Measurements from ENCODE around the gene ARHGAP1.

ARHGAP1 gene

DNA sequence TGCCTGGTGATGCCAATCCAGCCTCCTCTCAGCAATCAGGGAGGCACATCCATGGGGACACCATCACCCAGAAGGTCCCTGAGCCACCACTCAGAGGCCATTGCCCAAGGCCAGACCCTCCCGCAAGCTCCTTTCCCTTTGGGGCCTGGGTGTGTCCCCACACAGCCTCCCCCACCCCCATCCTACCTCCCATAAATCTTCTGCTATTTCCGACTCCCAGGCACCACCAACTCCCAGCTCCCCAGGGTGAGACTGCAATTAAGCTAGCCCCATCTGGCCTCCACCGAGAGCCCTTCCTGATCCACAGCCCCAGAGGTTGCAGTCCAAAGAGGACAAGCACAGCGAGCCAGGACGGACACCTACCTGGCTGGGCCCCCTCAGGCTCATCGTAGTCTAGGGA is 6.3 kb downstream of the ARHGAP1 start:
- DNase-seq (ENCODE audit: low read depth): no peak

DNA sequence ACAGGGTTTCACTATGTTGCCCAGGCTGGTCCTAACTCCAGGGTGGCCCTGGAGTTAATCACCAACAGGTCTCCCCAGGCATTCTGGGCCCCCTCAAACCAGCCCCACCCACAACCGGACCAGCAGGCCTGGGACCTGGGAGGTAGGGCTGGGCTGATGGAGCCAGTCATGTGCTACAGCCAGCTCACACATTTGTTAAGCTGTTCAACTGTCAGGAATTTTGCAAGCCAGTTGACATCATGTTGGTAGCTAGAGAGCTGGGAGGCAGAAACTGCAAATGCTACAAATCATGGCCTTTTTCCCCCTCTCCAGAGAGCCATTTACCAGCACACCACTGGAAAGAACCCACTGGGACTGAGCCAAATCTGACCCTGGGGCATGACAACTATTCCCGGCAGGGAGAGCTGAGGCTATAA is 6.8 kb downstream of the ARHGAP1 start:
- DNase-seq (ENCODE audit: low read depth): no peak

DNA sequence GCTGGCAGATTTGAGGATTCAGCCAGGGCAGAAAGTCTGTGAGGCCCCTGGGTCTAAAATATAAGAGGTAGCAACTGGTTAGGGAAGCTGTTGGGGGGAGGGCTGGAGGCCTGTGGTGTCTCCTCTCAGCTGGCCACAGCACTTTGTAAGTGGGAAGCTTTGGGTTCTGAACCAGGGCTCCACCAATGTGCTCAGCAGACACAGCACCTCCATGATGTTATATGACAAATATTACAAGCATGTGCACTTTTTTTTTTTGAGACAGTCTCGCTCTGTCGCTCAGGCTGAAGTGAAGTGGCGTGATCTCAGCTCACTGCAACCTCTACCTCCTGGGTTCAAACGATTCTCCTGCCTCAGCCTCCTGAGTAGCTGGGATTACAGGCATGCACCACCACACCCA is 8.0 kb downstream of the ARHGAP1 start:
- DNase-seq (ENCODE audit: low read depth): no peak

DNA sequence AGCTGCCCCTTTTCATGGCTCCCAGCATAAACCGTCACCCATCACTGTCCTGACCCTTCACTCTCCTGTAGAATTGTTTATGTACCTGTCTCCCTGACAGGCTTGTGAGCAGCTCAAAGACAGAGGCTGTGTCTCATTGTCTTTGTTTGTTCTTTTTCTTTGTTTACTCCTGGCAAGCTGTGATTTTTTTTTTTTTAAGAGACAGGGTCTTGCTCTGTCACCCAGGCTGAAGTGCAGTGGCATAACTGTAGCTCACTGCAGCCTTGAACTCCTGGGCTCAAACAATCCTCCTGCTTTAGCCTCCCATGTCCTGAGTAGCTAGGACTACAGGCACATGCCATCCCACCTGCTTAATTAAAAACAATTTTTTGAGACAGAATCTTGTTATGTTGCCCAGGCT is 9.7 kb downstream of the ARHGAP1 start:
- DNase-seq (ENCODE audit: low read depth): no peak

DNA sequence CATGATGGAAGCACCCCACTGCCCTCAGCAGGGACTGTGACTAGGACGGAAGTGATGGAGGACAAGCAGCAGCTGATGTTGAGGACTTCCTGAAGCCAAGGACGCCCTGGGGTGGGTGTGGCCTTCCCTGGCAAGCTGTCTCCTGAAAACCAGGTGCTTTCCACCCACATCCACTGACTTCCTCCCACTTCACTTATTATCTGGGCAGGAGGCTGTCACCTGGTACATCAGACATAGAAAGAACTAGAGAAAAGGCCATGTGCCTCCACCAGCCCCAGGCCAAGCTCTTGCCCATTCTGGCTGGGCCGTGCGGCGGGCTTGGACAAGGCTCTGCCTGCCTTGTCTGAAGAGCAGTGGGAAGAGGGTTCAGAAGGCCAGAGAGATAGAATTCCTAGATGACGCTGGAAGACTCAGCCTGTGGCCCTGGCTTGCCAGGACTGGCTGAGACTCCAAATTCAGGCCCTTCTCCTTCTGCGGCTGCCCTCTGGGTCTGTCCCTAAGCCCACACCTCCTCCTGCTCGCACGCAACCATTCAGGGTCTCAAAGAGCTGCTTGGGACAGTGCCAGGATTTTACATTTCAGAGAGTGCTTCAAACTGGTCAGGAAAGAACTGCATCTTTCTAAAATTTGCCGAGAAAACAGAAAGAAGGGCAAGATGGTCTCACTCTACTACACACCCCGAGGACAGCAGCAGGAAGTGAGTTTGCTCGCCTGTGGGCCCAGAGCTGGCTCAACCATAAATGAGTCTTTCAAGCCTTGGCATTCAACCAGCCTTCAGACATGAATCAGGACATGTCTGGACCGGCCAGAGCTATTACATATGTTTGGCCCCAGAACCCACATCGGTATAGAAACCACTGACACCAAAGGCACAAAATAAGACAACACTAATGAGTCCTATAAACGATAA is 13.3 kb downstream of the ARHGAP1 start:
- DNase-seq (ENCODE audit: low read depth): no peak

DNA sequence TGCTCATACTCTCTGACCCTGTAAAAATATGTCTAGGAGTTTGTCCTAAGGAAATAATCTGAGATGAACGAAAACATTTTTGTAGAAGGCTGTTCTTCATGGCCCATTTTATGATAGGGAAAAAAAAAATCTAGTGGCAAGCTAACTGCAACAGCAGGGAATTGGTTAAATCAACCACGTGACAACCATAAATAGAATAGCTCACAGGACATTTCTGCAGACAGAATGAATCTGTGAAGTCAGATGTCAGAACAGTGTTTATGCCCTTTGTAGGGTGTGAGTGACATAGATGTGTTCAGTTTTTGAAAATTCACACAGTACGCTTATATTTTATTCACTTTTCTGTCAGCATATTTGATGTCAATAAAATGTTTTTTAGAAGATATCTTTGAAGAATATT is 16.1 kb downstream of the ARHGAP1 start:
- no peak for DNase-seq (ENCODE audit: low read depth)

DNA sequence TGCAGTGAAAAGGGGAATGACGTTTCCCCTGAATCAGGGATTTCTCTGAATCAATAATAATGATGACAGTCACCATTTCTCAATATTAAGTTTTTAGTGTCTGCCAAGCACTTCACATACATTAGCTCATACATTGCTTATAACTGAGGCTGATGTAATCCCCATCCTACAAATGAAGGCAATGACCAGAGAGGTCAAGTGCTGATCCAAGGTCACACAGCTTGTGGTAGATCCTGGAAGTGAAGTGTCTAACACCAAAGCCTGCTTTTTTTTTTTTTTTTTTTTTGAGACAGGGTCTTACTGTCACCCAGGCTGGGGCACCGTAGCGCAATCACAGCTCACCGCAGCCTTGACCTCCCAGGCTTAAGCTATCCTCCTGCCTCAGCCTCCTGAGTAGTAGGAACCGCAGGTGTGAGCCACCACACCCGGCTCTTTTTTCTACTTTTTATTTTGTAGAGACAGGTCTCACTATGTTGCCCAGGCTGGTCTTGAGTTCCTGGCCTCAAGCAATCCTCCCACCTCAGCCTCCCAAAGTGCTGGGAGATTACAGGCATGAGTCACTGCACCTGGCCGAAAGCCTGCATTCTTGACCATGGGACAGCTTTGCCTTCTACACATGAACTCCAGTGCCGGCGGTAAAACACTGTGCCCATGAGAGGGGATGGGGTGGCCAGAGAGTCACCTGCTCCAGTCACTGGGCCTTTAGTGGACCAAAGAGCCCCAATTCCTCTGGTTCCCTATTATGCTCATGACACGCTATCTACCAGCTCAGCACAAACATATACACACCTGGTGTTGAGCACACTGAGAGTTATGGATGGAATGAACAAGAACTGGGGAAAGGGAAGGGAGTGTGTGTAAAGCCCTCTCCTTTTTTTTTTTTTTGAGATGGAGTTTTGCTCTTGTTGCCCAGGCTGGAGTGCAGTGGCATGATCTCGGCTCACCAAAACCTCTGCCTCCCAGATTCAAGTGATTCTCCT is 17.4 kb downstream of the ARHGAP1 start:
- DNase-seq (ENCODE audit: low read depth): no peak

DNA sequence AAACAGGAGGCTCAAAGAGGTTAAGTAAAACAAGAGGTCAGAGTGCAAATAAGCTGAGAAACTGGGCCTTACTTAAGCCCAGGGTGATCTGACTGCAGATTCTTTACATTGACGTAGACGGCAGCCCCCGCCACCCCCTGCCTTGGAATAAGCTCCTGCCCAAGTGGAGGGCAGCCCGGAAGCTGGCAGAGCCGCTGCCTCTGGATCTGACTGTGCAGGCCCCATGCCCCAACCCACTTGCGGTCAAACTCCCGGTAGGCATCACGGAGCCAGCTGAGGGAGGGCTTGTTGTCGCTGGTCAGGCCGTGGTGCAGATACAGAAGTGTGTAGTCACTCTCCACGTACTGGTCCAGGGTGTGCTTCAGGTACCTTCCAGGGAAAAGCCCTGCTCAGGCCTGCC is 18.6 kb downstream of the ARHGAP1 start:
- no peak for DNase-seq (ENCODE audit: low read depth)

DNA sequence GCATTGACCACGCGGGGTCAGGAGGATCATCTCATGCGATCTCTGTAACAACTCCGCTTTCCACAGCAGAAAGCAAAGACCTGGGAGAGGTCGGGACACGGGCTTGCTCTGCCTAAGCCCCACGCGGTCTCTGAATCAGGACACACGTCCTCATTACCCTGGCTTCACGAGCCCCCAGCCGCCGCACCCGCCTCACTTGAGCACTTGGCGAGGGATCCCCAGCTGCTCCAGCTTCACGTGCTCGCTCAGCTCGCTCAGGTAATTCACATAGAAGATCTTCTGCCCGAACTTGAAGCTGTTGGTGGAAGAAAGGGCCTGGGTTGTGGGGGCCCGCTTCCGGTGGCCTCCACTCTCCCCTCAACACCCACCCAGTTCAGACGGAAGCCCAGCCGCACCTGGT is 19.6 kb downstream of the ARHGAP1 start:
- no peak for DNase-seq (ENCODE audit: low read depth)

DNA sequence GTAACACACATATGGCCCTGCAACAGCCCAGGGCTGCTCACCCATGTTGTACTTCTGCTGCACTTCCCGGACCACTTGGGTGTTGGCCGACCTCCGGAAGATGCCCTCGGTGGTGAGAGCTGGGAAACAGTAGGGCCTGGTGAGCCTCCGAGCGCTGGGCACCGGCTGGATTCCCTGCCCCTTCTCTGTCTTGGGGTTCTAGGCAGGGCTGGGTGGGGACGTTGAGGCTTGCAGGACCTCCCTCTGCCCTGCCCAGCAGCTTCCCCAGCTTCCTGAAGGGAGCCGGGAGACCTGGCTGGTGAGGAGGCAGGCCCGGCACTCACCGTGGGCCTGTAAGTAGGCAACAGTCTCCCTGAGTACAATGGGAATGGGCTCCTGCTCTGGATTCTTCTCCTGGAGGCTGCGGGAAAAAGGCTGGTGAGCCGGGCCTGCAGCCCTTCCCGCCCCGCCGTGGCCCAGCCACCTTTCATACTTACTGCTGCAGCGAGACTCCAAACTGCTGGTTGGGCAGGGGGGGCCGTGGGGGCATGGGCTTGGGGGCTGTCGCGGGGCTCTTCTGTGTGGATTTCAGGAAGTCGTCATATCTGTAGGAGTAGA is 20.2 kb downstream of the ARHGAP1 start:
- DNase-seq (ENCODE audit: low read depth): no peak

DNA sequence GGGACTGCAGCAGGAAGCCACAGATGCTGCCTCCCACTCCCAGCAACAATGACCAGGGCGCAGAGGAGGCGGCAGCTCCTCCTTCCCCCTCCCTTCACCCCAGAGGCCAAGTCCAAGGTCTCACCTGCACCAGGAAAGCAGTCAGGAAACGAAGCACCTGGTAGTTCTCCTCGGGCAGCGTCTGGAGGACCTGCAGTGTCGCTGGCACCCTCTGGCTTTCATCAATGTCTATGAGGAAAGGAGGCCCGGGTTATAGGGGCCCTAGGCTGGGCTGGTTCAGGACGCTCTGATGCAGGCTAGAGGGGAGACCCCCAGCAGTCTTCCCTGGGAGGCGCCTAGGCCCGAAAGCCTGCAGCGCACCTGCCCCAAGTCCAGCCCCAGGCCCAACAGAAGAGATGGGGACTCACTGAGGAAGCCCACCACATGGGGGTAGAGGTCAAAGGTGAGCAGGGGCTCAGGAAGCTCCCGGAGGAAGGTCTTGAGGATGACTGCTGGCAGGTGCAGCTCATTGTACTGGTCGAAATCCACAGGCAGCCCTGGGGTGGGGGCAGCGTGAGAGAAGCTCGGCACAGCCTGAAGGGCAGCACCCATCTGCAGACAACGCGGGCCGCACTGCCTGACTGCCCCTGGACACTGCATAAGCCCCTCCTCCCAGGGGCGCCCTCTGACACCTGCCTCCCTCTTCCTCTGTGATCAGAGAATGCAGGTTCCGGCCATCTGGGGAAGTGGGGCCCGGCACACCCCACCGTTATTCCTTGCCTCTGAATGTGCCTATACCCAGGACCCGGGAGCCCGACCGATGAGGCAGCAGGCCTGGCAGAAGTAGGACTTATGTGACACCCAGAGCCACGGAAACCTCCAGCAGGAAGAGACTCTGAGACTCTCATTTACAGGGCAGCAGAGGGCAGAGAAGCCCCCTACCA is 20.9 kb downstream of the ARHGAP1 start:
- DNase-seq (ENCODE audit: low read depth): no peak

DNA sequence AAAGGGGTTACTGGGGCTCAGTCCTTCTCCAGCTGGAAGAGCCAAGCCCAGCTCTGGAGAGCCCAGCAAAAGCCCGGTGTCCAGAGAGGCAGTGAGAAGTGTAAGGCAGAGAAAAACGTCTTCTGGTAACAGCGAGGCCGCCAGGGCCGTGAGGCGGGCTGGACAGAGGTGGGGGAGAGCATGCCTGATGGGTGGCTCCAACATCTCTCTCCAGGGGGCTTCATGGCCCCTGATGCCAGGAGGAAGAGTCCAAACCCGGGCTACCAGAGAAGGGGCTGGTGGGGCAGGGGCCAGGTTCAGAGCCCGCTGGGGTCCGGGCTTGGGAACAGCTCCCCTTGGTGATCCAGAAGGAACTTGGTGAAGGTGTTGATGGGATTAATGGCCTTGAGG is 21.7 kb downstream of the ARHGAP1 start:
- DNase-seq (ENCODE audit: low read depth): no peak

DNA sequence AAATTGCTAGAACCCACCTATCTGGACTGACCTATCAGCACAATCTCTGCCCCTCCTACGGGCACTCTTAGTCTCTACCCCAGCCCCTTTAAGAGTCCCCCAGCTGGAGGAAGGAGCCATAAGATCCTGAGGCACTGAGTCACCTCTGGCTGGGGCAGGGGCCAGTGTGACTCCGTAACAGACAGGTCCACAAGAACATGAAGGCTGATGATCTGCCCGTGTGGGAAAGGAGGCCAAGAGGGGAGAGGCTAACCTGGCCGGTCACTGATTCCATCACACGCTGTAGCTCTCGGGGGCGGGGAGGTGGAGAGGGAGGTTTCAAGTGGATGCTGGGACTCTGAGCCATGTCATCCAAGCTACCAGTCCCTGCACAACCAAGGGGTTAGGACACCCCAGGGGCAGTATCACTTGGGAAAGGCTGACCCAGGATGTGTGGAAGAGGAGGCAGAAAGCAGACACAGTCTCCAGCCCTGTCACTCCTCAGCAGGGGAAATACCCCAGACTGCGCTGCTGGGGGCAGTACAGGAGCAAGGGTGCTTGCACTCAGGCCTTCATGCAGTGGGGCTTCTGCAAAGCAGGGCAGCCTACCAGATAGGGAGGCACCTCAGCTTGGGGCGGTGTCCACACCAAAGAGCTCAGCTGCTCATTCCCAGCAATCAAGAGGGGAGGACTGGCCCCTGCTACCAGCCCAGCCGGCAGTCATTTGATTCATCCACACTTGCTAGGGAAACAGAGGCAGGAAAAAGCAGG is 22.3 kb downstream of the ARHGAP1 start:
- no peak for DNase-seq (ENCODE audit: low read depth)

DNA sequence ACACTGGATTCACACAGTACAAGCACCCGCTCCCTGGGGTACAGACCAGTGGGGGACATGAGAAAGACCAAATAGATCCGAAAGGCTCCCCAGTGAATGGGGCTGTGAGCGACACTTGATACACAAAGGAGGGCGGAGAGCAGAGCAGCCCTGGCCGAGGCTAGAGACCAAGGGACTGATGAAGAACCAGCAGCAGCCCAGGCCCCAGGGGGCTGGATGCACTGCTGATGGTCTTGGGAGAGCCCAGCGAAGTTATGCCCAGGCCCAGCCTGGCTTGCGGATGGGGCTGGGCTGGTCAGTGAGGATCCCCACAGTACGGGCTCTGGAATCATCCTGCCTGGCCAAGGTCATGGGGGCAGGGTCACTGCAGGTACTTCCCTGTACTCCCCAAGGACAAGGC is 23.2 kb downstream of the ARHGAP1 start:
- no peak for DNase-seq (ENCODE audit: low read depth)

DNA sequence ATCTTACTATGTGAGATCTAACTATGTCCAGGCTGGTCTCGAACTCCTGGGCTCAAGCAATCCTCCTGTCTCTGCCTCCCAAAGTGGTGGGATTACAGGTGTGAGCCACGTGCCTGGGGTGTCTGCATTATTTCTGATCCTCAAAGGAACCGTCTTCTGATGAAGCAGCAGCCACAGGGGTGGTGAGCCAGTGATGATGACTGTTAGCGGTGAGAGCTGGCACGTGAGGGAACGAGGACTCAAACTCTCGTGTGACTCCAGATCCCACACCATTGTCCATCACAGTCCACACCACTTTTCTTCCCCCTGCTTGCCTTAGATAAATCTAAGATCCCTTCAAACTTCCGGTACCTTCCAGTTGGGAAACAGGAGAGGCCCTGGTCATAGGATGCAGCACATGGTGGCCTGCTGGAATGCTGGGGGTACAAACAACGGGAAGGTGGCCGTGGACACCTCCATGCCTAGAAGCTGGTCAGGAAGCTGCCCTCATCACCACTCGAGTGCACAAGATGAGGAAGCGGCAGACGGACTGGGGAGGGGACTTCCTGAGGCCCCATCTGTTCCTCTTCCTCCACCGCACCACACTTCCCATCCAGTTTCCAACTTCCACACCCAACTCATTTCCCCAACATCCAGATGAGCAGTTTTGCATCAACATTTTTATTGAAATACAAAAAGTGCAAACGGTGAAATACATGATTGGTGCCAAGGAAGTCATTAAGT is 23.8 kb downstream of the ARHGAP1 start:
- DNase-seq (ENCODE audit: low read depth): no peak

DNA sequence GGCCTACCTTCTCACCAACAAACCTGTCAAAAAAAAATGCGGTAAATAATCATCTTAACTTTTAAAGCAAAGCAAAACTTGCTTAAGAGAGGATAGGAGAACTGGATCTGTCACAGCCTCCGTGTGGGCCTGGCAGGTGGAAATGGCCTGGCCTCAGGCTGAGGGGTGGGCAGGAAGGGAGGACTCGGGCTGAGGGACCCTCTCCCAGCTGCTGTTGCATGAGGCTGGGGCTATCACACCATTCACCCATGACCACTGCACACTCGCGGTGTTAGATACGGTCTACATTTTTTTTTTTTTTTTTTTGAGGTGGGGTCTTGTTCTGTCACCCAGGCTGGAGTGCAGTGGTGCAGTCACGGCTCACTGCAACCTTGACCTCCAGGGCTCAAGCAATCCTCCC is 24.5 kb downstream of the ARHGAP1 start:
- no peak for DNase-seq (ENCODE audit: low read depth)

DNA sequence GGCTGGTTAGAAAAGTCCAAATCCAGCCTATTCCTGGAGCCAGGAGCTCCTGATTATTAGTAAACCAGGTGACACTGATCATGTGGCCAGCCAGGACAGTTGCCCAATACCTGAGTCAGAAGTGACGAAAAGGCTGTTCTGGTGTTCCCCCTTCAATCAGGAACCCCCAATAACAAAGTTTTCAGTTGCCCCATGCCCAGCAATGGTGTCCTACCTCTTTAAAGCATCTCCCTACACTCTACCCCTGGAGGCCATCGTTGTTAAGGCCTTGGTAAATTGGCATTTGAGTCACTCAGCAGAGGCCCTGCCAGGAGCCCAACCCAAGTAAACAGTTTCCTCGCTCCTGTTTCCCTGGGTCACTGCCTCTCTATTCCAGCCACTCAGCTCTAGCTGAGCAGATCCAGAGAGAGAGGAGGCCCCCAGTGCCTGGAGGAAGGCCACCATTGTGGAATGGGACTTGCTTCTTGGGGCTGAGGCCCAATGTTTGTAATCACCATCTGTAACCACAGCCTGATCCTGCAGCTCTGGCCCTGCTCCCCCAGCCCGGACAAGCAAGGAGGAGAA is 25.0 kb downstream of the ARHGAP1 start:
- DNase-seq (ENCODE audit: low read depth): no peak

DNA sequence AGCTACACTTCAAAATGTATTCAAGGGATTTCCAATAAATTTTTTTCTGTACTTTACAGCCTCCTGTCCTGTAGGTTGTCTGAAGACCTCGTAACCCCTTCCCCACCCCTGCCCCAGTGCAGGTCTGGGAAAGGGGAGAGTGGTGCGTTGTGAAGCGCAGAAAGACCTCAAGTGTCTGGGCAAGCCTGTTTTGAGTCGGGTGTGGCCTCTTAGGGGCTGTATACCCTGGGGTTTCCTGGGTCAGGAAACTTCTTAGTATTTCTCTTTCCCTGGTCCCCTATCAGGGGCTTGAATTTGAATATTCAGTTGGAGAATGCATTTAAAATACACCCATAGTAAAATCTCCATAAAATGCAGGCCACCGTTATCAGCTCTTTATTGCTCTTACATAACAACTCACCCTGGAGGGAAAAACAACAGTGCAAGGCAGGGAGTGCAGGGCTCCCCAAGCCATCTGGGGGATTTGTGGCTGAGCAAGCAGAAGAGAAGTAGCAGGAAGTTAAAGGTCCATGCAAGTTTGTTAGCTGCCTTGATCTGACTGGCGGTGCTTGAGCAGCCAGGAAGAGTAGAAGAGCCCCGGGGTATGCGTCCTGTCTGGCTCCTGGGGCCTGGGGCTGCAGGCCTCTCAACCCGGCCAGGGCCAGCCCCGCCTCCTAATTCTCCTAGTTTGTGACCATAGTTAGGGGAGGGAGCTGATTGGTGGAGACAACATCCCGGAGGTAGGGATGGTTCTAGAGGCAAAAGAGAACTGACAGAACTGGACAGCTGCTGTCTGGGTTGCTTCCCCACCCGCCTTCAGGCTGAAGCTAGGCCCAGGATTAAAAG is 25.7 kb downstream of the ARHGAP1 start:
- DNase-seq (ENCODE audit: low read depth): no peak
